Measurements from ENCODE around the gene KIAA1210.
A peak's percentile ranks its signal among the peaks of the same experiment; 100 is the strongest.

The KIAA1210 gene

GRCh38 chrX:119127650-119128049 is at the start of gene KIAA1210:
Gene KIAA1210, minus strand, starts transcription at chrX:119127812. Its CDS starts 4,170 bp downstream, at chrX:119123642.
- DNase-seq: no peak
- in situ Hi-C loops (cut with HindIII; ENCODE audit: low pct_ligation_motif_present, low pct_unique_long_range_greater_than_20kb, low sequenced_read_pairs): no loop called here

- in situ Hi-C loops (cut with HindIII; ENCODE audit: low pct_ligation_motif_present, low pct_unique_long_range_greater_than_20kb, low sequenced_read_pairs): no loop called here
- no peak for DNase-seq
These were observed 49.7 kb upstream of the KIAA1210 start for GRCh38 chrX:119177278-119177677.

GRCh38 chrX:119174900-119175299 is 47.3 kb upstream of the KIAA1210 start:
- in situ Hi-C loops (cut with HindIII; ENCODE audit: low pct_ligation_motif_present, low pct_unique_long_range_greater_than_20kb, low sequenced_read_pairs): no loop called here

GRCh38 chrX:119168104-119168503 is 40.5 kb upstream of the KIAA1210 start:
- no peak for DNase-seq
- in situ Hi-C loops (cut with HindIII; ENCODE audit: low pct_ligation_motif_present, low pct_unique_long_range_greater_than_20kb, low sequenced_read_pairs): no loop called here

More at GRCh38 chrX:119174900-119175299, 47.3 kb upstream of the KIAA1210 start:
- DNase-seq: no peak

- no peak for DNase-seq
- in situ Hi-C loops (cut with HindIII; ENCODE audit: low pct_ligation_motif_present, low pct_unique_long_range_greater_than_20kb, low sequenced_read_pairs): no loop called here
These were observed 30.6 kb upstream of the KIAA1210 start for GRCh38 chrX:119158226-119158625.

GRCh38 chrX:119156241-119156640 is 28.6 kb upstream of the KIAA1210 start:
- DNase-seq: no peak
- in situ Hi-C loops (cut with HindIII; ENCODE audit: low pct_ligation_motif_present, low pct_unique_long_range_greater_than_20kb, low sequenced_read_pairs): no loop called here

- in situ Hi-C loops (cut with HindIII; ENCODE audit: low pct_ligation_motif_present, low pct_unique_long_range_greater_than_20kb, low sequenced_read_pairs): no loop called here
- peak; percentile 6 for DNase-seq
These were observed 27.9 kb upstream of the KIAA1210 start for GRCh38 chrX:119155416-119156035.

- no peak for DNase-seq
- in situ Hi-C loops (cut with HindIII; ENCODE audit: low pct_ligation_motif_present, low pct_unique_long_range_greater_than_20kb, low sequenced_read_pairs): no loop called here
These were observed 23.4 kb upstream of the KIAA1210 start for GRCh38 chrX:119151051-119151380.

- DNase-seq: no peak
- in situ Hi-C loops (cut with HindIII; ENCODE audit: low pct_ligation_motif_present, low pct_unique_long_range_greater_than_20kb, low sequenced_read_pairs): no loop called here
These were observed 22.8 kb upstream of the KIAA1210 start for GRCh38 chrX:119150163-119151050.

GRCh38 chrX:119147486-119147885 is 19.9 kb upstream of the KIAA1210 start:
- no peak for DNase-seq
- in situ Hi-C loops (cut with HindIII; ENCODE audit: low pct_ligation_motif_present, low pct_unique_long_range_greater_than_20kb, low sequenced_read_pairs): no loop called here

- in situ Hi-C loops (cut with HindIII; ENCODE audit: low pct_ligation_motif_present, low pct_unique_long_range_greater_than_20kb, low sequenced_read_pairs): no loop called here
- peak; percentile 7 for DNase-seq
These were observed 17.6 kb upstream of the KIAA1210 start for GRCh38 chrX:119145241-119145653.

- DNase-seq: no peak
- in situ Hi-C loops (cut with HindIII; ENCODE audit: low pct_ligation_motif_present, low pct_unique_long_range_greater_than_20kb, low sequenced_read_pairs): no loop called here
These were observed 6.9 kb upstream of the KIAA1210 start for GRCh38 chrX:119134466-119134865.

- DNase-seq: no peak
- in situ Hi-C loops (cut with HindIII; ENCODE audit: low pct_ligation_motif_present, low pct_unique_long_range_greater_than_20kb, low sequenced_read_pairs): no loop called here
These were observed 5.3 kb upstream of the KIAA1210 start for GRCh38 chrX:119132961-119133360.

GRCh38 chrX:119132316-119132715 is 4.7 kb upstream of the KIAA1210 start:
- in situ Hi-C loops (cut with HindIII; ENCODE audit: low pct_ligation_motif_present, low pct_unique_long_range_greater_than_20kb, low sequenced_read_pairs): no loop called here
- no peak for DNase-seq

- no peak for DNase-seq
- in situ Hi-C loops (cut with HindIII; ENCODE audit: low pct_ligation_motif_present, low pct_unique_long_range_greater_than_20kb, low sequenced_read_pairs): no loop called here
These were observed 3.3 kb upstream of the KIAA1210 start for GRCh38 chrX:119130911-119131310.

- no peak for DNase-seq
These were observed 6.3 kb downstream of the KIAA1210 start for GRCh38 chrX:119121341-119121740.

GRCh38 chrX:119118780-119119395 is 8.7 kb downstream of the KIAA1210 start:
- in situ Hi-C loops (cut with HindIII; ENCODE audit: low pct_ligation_motif_present, low pct_unique_long_range_greater_than_20kb, low sequenced_read_pairs): no loop called here
- DNase-seq: peak; percentile 28

More at GRCh38 chrX:119121341-119121740, 6.3 kb downstream of the KIAA1210 start:
- in situ Hi-C loops (cut with HindIII; ENCODE audit: low pct_ligation_motif_present, low pct_unique_long_range_greater_than_20kb, low sequenced_read_pairs): no loop called here

- in situ Hi-C loops (cut with HindIII; ENCODE audit: low pct_ligation_motif_present, low pct_unique_long_range_greater_than_20kb, low sequenced_read_pairs): no loop called here
- no peak for DNase-seq
These were observed 20.4 kb downstream of the KIAA1210 start for GRCh38 chrX:119107206-119107605.

GRCh38 chrX:119105826-119106225 is 21.8 kb downstream of the KIAA1210 start:
- in situ Hi-C loops (cut with HindIII; ENCODE audit: low pct_ligation_motif_present, low pct_unique_long_range_greater_than_20kb, low sequenced_read_pairs): no loop called here
- DNase-seq: no peak
